Measurements from ENCODE around the gene UNC5B. TPM values are rescaled to one million over a fixed set of nuclear protein-coding genes. Genes with fewer than 3 reads are reported as not detected.

The UNC5B gene
- total RNA-seq, 1 donor: 9.9 TPM

DNA sequence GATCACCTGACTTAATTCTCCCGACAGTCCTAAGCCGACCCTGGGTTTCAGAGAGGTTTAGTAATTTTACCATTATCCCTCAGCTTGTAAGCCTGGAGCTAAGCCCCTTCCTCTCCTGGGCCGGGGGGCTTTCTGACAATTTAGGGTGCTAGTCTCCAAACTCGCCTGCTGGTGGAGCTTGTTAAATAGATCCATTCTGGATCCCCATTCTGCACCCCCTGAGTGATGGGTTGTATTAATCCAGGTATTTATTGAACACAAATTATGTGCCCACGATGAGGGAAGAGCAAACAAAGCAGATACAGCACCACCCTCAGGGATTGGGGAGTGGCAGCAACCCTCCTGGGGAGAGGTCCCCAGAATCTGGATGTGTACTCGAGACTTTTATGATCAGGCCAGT is 105.4 kb downstream of the UNC5B start:
- DNase-seq (ENCODE audit: low read depth): no peak
- TF ChIP-seq, protein P1, sequence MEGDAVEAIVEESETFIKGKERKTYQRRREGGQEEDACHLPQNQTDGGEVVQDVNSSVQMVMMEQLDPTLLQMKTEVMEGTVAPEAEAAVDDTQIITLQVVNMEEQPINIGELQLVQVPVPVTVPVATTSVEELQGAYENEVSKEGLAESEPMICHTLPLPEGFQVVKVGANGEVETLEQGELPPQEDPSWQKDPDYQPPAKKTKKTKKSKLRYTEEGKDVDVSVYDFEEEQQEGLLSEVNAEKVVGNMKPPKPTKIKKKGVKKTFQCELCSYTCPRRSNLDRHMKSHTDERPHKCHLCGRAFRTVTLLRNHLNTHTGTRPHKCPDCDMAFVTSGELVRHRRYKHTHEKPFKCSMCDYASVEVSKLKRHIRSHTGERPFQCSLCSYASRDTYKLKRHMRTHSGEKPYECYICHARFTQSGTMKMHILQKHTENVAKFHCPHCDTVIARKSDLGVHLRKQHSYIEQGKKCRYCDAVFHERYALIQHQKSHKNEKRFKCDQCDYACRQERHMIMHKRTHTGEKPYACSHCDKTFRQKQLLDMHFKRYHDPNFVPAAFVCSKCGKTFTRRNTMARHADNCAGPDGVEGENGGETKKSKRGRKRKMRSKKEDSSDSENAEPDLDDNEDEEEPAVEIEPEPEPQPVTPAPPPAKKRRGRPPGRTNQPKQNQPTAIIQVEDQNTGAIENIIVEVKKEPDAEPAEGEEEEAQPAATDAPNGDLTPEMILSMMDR (IDR thresholded peaks at IDR 0.05; ENCODE audit: insufficient read depth, low read depth, low read length): no peak
- H3K4me3 ChIP-seq (ENCODE audit: low read depth, low read length): no peak overlapping the region

DNA sequence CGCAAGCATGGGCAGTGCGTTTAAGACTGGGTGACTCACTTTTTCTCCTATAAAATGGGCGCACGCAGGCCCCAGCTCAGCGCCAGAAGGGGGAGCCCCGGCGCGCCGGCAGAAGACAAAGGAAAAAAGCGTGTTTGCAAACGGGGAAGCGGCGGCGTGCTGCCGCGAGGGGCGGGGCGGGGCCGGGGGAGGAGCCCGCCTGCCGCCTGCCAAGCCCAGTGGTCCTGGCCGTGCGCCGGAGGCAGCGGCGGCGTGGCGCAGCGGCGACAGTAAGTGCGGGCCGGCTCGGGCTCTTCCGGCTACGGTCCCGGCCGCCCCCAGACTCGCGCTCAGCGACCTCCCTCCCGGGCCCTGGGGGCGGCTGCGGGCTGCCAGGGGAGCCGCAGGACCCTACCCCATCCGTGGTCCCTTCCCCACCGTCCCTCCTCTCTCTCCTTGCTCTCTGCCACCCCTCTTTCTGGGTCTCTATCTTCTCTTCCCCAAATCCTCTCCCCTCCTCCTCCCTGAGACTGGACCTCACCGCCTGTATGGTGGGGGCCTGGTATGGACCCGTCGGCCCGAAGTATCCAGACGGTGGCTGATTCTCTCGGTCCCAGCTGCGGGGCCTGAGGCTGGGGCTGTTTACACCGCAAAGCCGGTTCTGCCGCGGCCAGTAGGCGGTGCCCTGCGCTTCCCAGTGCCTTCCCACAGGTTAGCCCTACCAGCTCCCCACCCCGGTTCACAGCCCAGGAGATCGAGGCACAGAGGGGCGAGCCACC is 106.9 kb downstream of the UNC5B start, which contains the start of gene SLC29A3:
TSS of gene SLC29A3 (plus strand) at position 218 of the 758 bp plus-strand sequence. CDS start at position 269, 51 bp downstream.
- peak; percentile 74 for DNase-seq (ENCODE audit: low read depth)
- H3K4me3 ChIP-seq (ENCODE audit: low read depth, low read length): peak within 1 kb of the TSS; percentile 73
- TF ChIP-seq, protein P1 (IDR thresholded peaks at IDR 0.05; ENCODE audit: insufficient read depth, low read depth, low read length): peak; percentile 74

DNA sequence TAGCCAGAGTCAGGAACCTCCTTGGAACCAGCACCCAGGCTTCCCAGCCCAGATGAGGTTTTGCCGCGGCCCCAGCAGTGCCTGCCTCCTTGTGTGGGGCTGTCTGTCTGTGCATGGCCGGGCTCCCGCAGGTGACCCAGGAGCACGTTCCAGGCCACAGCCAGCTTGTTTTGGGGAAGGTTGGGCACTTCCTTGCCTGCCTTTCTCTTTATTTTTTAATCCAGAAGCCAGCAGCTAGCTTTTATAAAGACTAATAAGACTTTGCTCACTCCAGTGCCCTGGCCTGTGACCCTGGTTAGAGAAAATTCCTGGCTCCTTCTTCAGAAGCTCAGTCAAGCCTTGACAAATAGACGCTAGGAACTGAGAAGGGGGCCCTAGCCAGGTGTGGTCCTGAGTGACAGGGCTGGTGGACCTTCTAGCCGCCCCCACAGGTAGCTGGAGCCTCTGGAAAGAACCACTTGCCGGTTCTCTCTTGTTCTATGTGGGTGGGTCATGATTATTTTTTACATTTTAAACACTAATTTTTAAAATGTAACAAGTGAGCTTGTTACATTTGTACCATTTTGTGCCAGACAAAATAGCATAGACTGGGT is 107.5 kb downstream of the UNC5B start:
- TF ChIP-seq, protein P1 (IDR thresholded peaks at IDR 0.05; ENCODE audit: insufficient read depth, low read depth, low read length): no peak
- H3K4me3 ChIP-seq (ENCODE audit: low read depth, low read length): peak overlapping the region; percentile 73
- no peak for DNase-seq (ENCODE audit: low read depth)

DNA sequence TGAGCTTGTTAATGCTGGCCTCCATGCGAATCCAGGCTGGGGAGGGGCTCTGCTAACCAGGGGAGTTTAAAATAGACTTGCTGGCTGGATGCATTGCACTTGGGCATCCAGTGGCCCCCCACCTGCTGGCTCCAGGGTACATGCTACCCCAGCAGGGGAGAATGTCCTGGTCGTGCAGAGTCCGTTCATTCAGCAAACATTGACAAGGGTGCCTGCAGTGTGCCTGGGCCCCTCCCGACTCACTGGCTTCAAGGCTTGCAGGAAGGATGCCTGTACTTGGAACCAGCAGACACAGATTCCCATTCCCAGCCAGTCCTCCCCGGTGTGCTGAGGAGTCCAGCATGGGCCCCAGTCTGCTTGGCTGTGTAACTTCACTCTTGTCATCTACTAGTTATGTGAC is 108.2 kb downstream of the UNC5B start:
- DNase-seq (ENCODE audit: low read depth): no peak
- H3K4me3 ChIP-seq (ENCODE audit: low read depth, low read length): no peak overlapping the region
- TF ChIP-seq, protein P1 (IDR thresholded peaks at IDR 0.05; ENCODE audit: insufficient read depth, low read depth, low read length): no peak

DNA sequence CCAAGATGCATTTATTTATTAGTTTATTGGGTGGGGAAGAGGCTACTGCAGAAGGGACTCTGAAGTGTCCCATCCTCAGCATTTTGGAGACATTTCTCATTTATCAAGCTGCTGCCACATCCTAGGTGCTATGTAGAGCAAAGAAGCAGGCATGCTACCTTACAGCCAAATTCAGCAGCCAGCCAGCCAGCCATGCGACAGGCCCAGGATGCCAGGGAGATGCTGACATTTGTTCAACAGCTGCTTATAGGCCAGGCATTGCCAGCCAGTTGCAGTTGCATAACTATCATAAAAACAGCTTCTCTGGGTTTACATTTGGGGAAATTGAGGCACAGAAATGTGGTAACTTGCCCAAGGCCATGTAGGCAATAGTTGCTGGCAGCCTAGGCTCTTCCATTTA is 109.0 kb downstream of the UNC5B start:
- DNase-seq (ENCODE audit: low read depth): no peak
- TF ChIP-seq, protein P1 (IDR thresholded peaks at IDR 0.05; ENCODE audit: insufficient read depth, low read depth, low read length): no peak
- no peak overlapping the region for H3K4me3 ChIP-seq (ENCODE audit: low read depth, low read length)

DNA sequence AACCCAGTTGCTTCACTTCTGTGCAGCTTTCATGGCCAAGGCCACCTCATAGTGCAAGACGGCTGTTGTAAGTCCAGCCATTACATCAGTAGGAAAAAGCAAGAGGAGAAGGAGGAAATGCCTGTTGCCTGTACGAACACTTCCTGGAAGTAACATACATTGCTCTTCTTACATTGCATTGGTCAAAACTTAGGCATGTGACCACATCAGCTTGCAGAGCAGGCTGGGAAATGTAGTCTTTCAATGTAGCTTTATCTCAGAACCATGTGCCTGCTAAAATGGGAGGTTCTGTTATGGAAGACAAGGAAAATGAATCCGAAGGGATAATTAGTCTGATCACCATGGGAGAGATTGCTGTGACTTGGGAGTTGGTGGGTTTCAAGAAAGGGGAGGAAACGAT is 111.0 kb downstream of the UNC5B start:
- H3K4me3 ChIP-seq (ENCODE audit: low read depth, low read length): no peak overlapping the region
- peak; percentile 19 for DNase-seq (ENCODE audit: low read depth)
- TF ChIP-seq, protein P1 (IDR thresholded peaks at IDR 0.05; ENCODE audit: insufficient read depth, low read depth, low read length): no peak

Measured in fibroblast of villous mesenchyme (primary cell).